IPS DF 6.9 (cell line): ENCODE results near the gene RC3H1.

ENCODE experiments used
- DNase-seq: peaks from one replicate; pipeline ENCODE4 v3.0.0-alpha.2; 2013; ENCODE audit warnings: low read depth, low spot score
- H3K27ac ChIP-seq: one replicate; pipeline ENCODE4 v1.5.1; 2013; ENCODE audit warnings: low read length, control low read depth
- H3K27me3 ChIP-seq: 2 replicates; pipeline ENCODE4 v1.6.1; 2013; ENCODE audit warnings: mild to moderate bottlenecking, low read length; ENCODE audit not compliant: control insufficient read depth, insufficient read depth
- H3K36me3 ChIP-seq: 2 replicates; pipeline ENCODE4 v1.6.1; 2013; ENCODE audit warnings: low read length; ENCODE audit not compliant: control insufficient read depth, insufficient read depth
- H3K4me1 ChIP-seq: 2 replicates; pipeline ENCODE4 v1.6.1; 2013; ENCODE audit warnings: low read length; ENCODE audit not compliant: control insufficient read depth, insufficient read depth
- H3K4me3 ChIP-seq: 2 replicates; pipeline ENCODE4 v1.5.1; 2013; ENCODE audit warnings: mild to moderate bottlenecking, low read length
- H3K9me3 ChIP-seq: 2 replicates; pipeline ENCODE4 v1.6.1; 2013; ENCODE audit warnings: low read length, inconsistent platforms; ENCODE audit not compliant: control insufficient read depth, insufficient read depth
- whole genome bisulfite sequencing: extraction: QIAGEN DNeasy Blood & Tissue Kit; methylation state at CpG from one replicate; pipeline ENCODE4 v1.1.7; 2013; ENCODE audit warnings: mixed read lengths, missing lambda C conversion rate; ENCODE audit not compliant: insufficient read length, insufficient coverage; 5-methylcytosine and 5-hydroxymethylcytosine counted together

The RC3H1 gene

DNA sequence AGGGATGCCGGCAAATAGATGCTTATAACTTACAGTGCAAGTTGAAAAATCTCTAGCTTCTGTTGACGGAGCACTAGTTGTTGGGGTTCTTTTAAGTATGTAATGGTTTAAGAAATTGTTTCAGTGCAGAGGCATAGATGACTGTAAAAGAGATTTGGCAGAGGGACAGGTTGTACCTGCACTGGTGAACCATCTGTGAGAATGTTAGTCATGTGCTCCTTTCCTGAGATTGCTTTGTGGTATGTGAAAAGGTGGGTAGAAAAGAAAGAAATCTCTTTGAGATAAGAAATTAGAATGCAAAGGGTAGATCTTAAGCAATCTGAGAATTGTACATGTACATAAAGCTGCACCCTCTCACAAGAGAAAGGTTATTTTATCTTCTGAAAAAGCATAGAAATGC is 134.5 kb downstream of the RC3H1 start:
- WGBS: no CpG with 5 or more reads among the region's 2 CpGs
- Histone ChIP-seq H3K36me3 (peaks cover 3% of the 10 kb centered on the region; the same call in 1 of the 2 replicates), H3K27me3 (no peaks in the 10 kb centered on the region), H3K27ac (no peak overlapping the region), H3K4me1 (peaks cover 4% of the 10 kb centered on the region; the same call in 1 of the 2 replicates), H3K4me3 (no peak overlapping the region), H3K9me3 (no peaks in the 10 kb centered on the region)
- no peak for DNase-seq

DNA sequence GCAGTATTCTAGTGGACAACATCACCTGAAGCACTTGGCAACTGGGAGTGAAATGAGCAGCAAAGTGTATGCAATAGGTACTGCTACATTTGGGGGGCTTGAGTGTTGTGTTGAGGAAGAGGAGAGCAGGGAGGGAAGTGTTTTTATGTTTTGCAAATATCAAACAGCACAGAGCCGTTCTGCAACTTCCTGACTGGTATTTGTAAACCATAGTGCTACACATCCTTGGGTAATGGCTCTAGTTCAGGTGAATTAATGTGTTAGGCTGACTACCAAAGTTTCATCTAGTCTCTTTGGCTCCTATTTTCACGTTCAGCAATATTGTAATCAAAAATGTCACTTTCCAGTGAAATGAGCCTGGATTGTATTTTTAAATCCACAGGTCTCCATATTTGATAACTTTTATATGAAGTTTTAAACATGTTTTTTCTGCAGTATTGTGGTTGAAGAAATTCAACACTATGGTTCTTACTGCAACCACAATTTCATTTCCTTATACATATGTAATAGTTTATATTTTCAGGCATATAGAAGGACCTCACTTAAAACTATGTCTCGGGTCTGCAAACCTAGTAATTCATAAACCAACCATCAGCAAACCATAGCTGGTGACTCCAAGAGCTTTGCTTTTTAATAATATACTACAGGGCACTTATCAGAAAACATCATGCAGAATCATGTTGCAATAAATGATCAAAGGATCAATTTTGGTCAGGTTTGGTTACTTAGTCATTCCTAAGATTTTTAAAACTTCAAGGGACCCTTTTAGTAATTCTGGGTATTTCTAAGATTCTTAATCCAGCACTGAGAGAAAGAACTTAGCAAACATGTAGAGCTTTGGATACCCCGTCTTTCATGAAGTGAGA is 135.2 kb downstream of the RC3H1 start:
- H3K27ac ChIP-seq: no peak overlapping the region
- no peak for DNase-seq
- peaks cover 4% of the 10 kb centered on the region; the same call in 1 of the 2 replicates for H3K4me1 ChIP-seq
- no peak overlapping the region for H3K4me3 ChIP-seq
- H3K36me3 ChIP-seq: peaks cover 3% of the 10 kb centered on the region; the same call in 1 of the 2 replicates
- no peaks in the 10 kb centered on the region for H3K27me3 ChIP-seq
- WGBS: no CpG with 5 or more reads among the region's 4 CpGs
- H3K9me3 ChIP-seq: no peaks in the 10 kb centered on the region

DNA sequence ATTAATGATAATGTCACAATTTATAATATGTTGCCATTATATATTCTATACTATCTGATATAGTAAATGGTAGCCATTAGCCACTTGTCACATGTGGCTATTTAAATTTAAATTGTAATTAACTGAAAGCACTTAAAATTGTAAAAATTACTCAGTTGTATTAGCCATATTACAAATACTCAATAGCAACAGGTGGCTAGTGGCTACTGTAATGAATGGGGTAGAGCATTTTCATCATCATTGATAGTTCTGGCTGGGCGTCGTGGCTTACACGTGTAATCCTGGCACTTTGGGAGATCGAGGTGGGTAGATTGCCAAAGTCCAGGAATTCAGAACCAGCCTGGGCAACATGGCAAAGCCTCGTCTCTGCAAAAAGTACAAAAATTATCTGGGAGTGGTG is 137.5 kb downstream of the RC3H1 start:
- H3K27me3 ChIP-seq: no peaks in the 10 kb centered on the region
- H3K27ac ChIP-seq: no peak overlapping the region
- no CpG with 5 or more reads among the region's 5 CpGs for WGBS
- H3K4me1 ChIP-seq: peaks cover 3% of the 10 kb centered on the region; the same call in 1 of the 2 replicates
- H3K4me3 ChIP-seq: no peak overlapping the region
- H3K9me3 ChIP-seq: no peaks in the 10 kb centered on the region
- H3K36me3 ChIP-seq: peaks cover 3% of the 10 kb centered on the region; the same call in 1 of the 2 replicates
- no peak for DNase-seq
